Fibroblast of lung (primary cell): ENCODE data around the gene IKBKG. TPM values are rescaled to one million over a fixed set of nuclear protein-coding genes. Genes with fewer than 3 reads are reported as not detected.

Source experiments
- DNase-seq, 2 donors: peaks; one replicate each; pipeline versions ENCODE4 v3.0.0 to v3.0.0-alpha.2; 2010; ENCODE audit warnings: low read depth in 2 of 2
- H2AFZ ChIP-seq: 2 replicates; pipeline ENCODE4 v1.5.1; 2012; ENCODE audit warnings: low read length, control low read depth, inconsistent platforms
- H3K27ac ChIP-seq: 2 replicates; pipeline ENCODE4 v1.5.1; 2011; ENCODE audit warnings: low read length, control low read depth; ENCODE audit not compliant: insufficient read depth
- H3K27me3 ChIP-seq: 2 replicates; pipeline ENCODE4 v1.5.1; 2011; ENCODE audit warnings: mild to moderate bottlenecking, low read length; ENCODE audit not compliant: control insufficient read depth, insufficient read depth
- H3K36me3 ChIP-seq: 2 replicates; pipeline ENCODE4 v1.5.1; 2011; ENCODE audit warnings: low read length; ENCODE audit not compliant: control insufficient read depth, insufficient read depth
- H3K4me1 ChIP-seq: 2 replicates; pipeline ENCODE4 v1.5.1; 2011; ENCODE audit warnings: low read length; ENCODE audit not compliant: control insufficient read depth, insufficient read depth; ENCODE audit errors: extremely low read depth
- H3K4me2 ChIP-seq: 2 replicates; pipeline ENCODE4 v1.5.1; 2011; ENCODE audit warnings: low read length, control low read depth; ENCODE audit not compliant: insufficient read depth; ENCODE audit errors: extremely low read depth
- H3K4me3 ChIP-seq, 4 experiments: fragments of 200-600 bp in 1 of 4; sonication (generic) in 1 of 4; replicated peaks in 1 of 4; 2 replicates each; pipeline ENCODE4 v1.5.1; 2011 to 2016; ENCODE audit warnings: low read length in 4 of 4, low read depth in 3 of 4, mild to moderate bottlenecking in 3 of 4, control low read depth in 2 of 4, inconsistent platforms in 1 of 4, mixed read lengths in 1 of 4; ENCODE audit not compliant: insufficient read depth in 1 of 4; ENCODE audit errors: control extremely low read depth in 1 of 4
- H3K79me2 ChIP-seq: 2 replicates; pipeline ENCODE4 v1.5.1; 2012; ENCODE audit warnings: mild to moderate bottlenecking, low read length, inconsistent platforms; ENCODE audit not compliant: control insufficient read depth, insufficient read depth
- H3K9ac ChIP-seq: 2 replicates; pipeline ENCODE4 v1.5.1; 2011; ENCODE audit warnings: mild to moderate bottlenecking, low read length, control low read depth; ENCODE audit not compliant: insufficient read depth
- H3K9me3 ChIP-seq: 2 replicates; pipeline ENCODE4 v1.5.1; 2012; ENCODE audit warnings: low read depth, low read length; ENCODE audit not compliant: control insufficient read depth, insufficient read depth
- H4K20me1 ChIP-seq: 2 replicates; pipeline ENCODE4 v1.5.1; 2011; ENCODE audit warnings: low read length; ENCODE audit not compliant: control insufficient read depth, insufficient read depth; ENCODE audit errors: extremely low read depth
- CTCF ChIP-seq, 2 donors: IDR thresholded peaks in 1 of 2; conservative IDR thresholded peaks in 1 of 2; 1 replicate in 1 of 2; 2 replicates in 1 of 2; pipeline ENCODE4 v1.5.1; 2011 to 2012; ENCODE audit warnings: low read length in 2 of 2, control low read depth in 1 of 2, inconsistent platforms in 1 of 2, low read depth in 1 of 2, mild to moderate bottlenecking in 1 of 2
- EZH2 ChIP-seq: IDR thresholded peaks from 2 replicates; pipeline ENCODE4 v1.5.1; 2012; ENCODE audit warnings: low read length, control low read depth, mild to moderate bottlenecking; ENCODE audit errors: missing control alignments
- polyA plus RNA-seq, 2 donors: library from polyadenylated mRNA; depleted of rRNA in 1 of 2; stranded (reverse) in 1 of 2; unstranded in 1 of 2; fragments of >200 nt; gene quantifications; 2 replicates each; pipeline ENCODE4 v1.2.1, GENCODE V29; 2011 to 2012; ENCODE audit warnings: missing spikeins in 1 of 2
- total RNA-seq: library from RNA; depleted of rRNA; stranded (reverse); fragments of >200 nt; gene quantifications from 2 replicates; pipeline ENCODE4 v1.2.1, GENCODE V29; 2014

Gene IKBKG
- total and polyA plus RNA-seq, 2 donors (not counting 1 experiment from before 2014, with no cell fraction given), result 14.8 to 20.1 TPM

GRCh38 chrX:154540897-154541535, 6.4 kb upstream of the IKBKG start:
- Histone ChIP-seq H2AFZ (no peak overlapping the region), H3K9me3 (no peaks in the 10 kb centered on the region), H4K20me1 (no peaks in the 10 kb centered on the region), H3K27ac (peak overlapping the region; percentile 96), H3K36me3 (peaks cover 12% of the 10 kb centered on the region), H3K4me3 (no peak overlapping the region), H3K4me1 (peaks cover 11% of the 10 kb centered on the region), H3K9ac (no peak overlapping the region), H3K4me2 (no peak overlapping the region), H3K27me3 (no peaks in the 10 kb centered on the region), H3K79me2 (peaks cover 25% of the 10 kb centered on the region)
- peak in 1 of 2 donors; percentile 56 for DNase-seq
- TF ChIP-seq EZH2 (no peak), CTCF (conservative IDR thresholded peaks at IDR 0.05 in 1 of 2, IDR thresholded peaks at IDR 0.05 in 1 of 2; ENCODE audit: low read depth in 1 of 2, low read length in 2 of 2) (no peak)

- DNase-seq, result no peak
Observed at GRCh38 chrX:154541589-154541895, 5.9 kb upstream of the IKBKG start.

More at GRCh38 chrX:154541589-154541895, 5.9 kb upstream of the IKBKG start:
- H3K9ac ChIP-seq, result peak overlapping the region; percentile 7
- H3K4me3 ChIP-seq, result no peak overlapping the region
- no peaks in the 10 kb centered on the region for H3K27me3 ChIP-seq
- H3K27ac ChIP-seq, result peak overlapping the region; percentile 96
- TF ChIP-seq EZH2 (no peak), CTCF (conservative IDR thresholded peaks at IDR 0.05 in 1 of 2, IDR thresholded peaks at IDR 0.05 in 1 of 2; ENCODE audit: low read depth in 1 of 2, low read length in 2 of 2) (no peak)
- peaks cover 11% of the 10 kb centered on the region for H3K4me1 ChIP-seq
- peaks cover 30% of the 10 kb centered on the region for H3K79me2 ChIP-seq
- peak overlapping the region; percentile 13 for H3K4me2 ChIP-seq
- peaks cover 12% of the 10 kb centered on the region for H3K36me3 ChIP-seq
- no peaks in the 10 kb centered on the region for H3K9me3 ChIP-seq
- H4K20me1 ChIP-seq, result no peaks in the 10 kb centered on the region
- no peak overlapping the region for H2AFZ ChIP-seq
